Measurements from ENCODE around the gene AHI1. TPM values are rescaled to one million over a fixed set of nuclear protein-coding genes. Genes with fewer than 3 reads are reported as not detected.

The AHI1 gene
- total and polyA plus RNA-seq, 5 donors = 5.9 to 30.7 (median 16.0) TPM

DNA sequence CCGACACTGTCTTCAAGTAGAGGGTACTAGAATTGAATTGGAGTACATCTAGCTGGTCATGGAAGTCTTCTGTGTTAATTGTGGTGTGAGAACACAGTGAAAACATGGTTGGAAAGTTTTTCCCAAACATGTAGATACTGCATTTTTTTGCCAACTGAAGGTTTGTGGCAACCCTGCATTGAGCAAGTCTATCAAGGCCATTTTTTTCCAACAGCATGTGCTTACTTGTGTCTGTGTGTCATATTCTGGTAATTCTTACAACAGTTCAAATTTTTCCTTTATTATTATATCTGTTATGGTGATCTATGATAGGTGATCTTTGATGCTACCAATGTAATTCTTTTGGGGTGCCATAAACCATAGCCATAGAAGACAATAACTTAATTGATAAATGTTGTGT lies 169.4 kb downstream of the AHI1 start:
- intact Hi-C loops (cut with DNase I) = no loop called here
- Histone ChIP-seq H3K4me3 (ENCODE audit: low read length) (no peak overlapping the region), H3K27me3 (ENCODE audit: control insufficient read depth, insufficient read depth) (no peaks in the 10 kb centered on the region), H3K9me3 (ENCODE audit: control insufficient read depth, low read length) (no peaks in the 10 kb centered on the region), H3K4me1 (ENCODE audit: control insufficient read depth, insufficient read depth, low read length) (no peaks in the 10 kb centered on the region), H3K27ac (ENCODE audit: low read length) (no peak overlapping the region)
- DNase-seq = no peak
- ATAC-seq = no peak
- WGBS = 94% methylated on average over 1 of the region's 1 CpG

DNA sequence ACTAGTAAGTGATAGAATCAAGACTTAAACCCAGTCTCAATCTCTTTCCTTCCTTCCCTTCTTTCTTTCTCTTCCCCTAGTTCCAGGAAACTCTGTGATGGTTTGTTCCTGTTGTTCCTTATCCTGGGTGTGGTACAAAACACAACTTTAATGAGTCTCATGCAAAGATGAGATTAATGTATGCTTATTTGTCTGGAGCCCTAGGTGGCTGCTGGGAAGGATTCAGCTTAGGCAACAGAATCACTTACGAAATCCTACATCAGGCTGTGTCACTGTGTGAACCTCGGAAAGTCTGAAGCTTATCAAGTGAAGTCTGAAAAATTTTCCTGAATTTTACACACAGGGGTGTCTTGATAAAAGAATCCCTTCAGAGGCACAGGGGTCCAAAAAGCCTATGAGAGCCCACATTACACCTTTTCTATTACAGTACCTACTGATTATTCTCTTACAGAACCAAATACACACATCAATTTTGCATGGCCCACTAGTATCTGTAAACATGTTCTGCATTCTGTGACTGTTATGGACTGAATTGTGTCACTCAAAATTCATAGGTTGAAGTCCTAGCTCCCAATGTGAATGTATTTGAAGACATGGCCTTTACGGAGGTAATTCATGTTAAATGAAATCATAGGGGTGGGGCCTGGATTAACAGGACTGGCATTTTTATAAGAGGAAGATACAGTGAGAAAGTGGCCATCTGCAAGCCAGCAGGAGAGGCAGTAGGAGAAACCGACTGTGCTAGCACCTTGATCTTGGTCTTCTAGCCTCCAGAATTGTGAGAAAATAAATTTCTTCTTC lies 171.7 kb downstream of the AHI1 start:
- no peak for ATAC-seq
- H3K4me1 ChIP-seq (ENCODE audit: control insufficient read depth, insufficient read depth, low read length) = no peaks in the 10 kb centered on the region
- DNase-seq = no peak
- H3K27me3 ChIP-seq (ENCODE audit: control insufficient read depth, insufficient read depth) = no peaks in the 10 kb centered on the region
- H3K4me3 ChIP-seq (ENCODE audit: low read length) = no peak overlapping the region
- intact Hi-C loops (cut with DNase I) = no loop called here
- H3K9me3 ChIP-seq (ENCODE audit: control insufficient read depth, low read length) = no peaks in the 10 kb centered on the region
- H3K27ac ChIP-seq (ENCODE audit: low read length) = no peak overlapping the region
- 81% methylated on average over 4 of the region's 4 CpGs for WGBS

DNA sequence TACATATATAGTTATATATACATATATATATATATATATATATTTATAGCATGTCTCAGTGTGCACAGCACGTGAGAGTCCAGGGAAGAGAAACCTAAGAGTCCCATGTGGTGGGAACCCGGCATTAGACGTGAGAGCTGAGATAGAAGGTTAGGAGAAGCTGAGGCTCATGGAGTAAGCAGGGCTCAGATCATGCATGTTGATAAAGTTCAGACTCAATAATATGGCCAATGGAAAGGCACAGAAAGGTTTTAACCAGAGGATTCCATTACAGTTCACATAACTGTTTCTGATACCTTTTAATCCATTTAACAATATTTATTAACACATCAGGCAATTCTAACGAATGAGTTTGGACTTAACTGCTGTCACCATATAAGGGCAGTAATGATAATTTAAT lies 173.0 kb downstream of the AHI1 start:
- H3K27me3 ChIP-seq (ENCODE audit: control insufficient read depth, insufficient read depth) = no peaks in the 10 kb centered on the region
- no peak overlapping the region for H3K4me3 ChIP-seq (ENCODE audit: low read length)
- intact Hi-C loops (cut with DNase I) = no loop called here
- ATAC-seq = no peak
- no peak overlapping the region for H3K27ac ChIP-seq (ENCODE audit: low read length)
- no peaks in the 10 kb centered on the region for H3K9me3 ChIP-seq (ENCODE audit: control insufficient read depth, low read length)
- WGBS = 92% methylated on average over 4 of the region's 4 CpGs
- no peaks in the 10 kb centered on the region for H3K4me1 ChIP-seq (ENCODE audit: control insufficient read depth, insufficient read depth, low read length)
- DNase-seq = no peak

DNA sequence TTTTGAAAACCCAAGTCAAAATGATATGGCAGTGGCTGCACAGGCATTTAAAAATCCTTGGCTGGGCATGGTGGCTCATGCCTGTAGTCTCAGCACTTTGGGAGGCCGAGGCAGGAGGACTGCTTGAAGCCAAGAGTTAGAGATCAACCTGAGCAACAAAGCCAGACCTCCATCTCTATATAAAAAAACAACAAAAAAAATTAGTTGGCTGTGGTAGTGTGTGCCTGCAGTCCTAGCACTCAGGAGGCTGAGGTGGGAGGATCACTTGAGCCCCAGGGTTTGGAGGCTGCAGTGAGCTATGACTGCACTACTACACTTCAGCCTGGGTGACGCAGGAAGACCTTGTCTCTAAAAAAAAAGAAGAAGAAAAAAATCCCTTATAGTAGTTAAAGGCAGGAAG lies 173.6 kb downstream of the AHI1 start:
- no peaks in the 10 kb centered on the region for H3K9me3 ChIP-seq (ENCODE audit: control insufficient read depth, low read length)
- H3K4me3 ChIP-seq (ENCODE audit: low read length) = no peak overlapping the region
- intact Hi-C loops (cut with DNase I) = no loop called here
- no peaks in the 10 kb centered on the region for H3K4me1 ChIP-seq (ENCODE audit: control insufficient read depth, insufficient read depth, low read length)
- no peaks in the 10 kb centered on the region for H3K27me3 ChIP-seq (ENCODE audit: control insufficient read depth, insufficient read depth)
- ATAC-seq = no peak
- WGBS = 49% methylated on average over 2 of the region's 2 CpGs
- no peak overlapping the region for H3K27ac ChIP-seq (ENCODE audit: low read length)
- no peak for DNase-seq

DNA sequence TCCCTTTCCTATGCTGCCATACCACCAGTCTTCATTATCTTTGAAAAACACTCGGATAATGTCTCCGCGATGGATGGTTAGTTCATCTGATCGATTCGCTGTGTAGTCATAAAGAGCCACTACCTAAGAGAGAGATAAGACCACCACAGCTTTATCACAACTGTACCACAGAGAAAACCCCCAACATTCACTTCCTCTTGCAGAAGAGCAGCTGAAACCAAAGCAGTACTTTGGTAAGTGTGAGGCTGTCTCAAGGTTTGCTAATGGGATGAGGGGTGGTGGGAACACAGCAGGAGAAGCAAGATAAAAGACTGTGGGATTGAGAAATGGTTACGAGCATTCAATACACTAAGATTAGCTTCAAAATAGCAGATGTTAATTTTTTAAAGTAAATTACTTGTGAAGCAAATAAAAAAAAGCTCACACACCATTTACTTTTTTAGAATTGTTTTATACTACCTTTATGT lies 174.3 kb downstream of the AHI1 start:
- H3K4me1 ChIP-seq (ENCODE audit: control insufficient read depth, insufficient read depth, low read length) = no peaks in the 10 kb centered on the region
- no peak for ATAC-seq

DNA sequence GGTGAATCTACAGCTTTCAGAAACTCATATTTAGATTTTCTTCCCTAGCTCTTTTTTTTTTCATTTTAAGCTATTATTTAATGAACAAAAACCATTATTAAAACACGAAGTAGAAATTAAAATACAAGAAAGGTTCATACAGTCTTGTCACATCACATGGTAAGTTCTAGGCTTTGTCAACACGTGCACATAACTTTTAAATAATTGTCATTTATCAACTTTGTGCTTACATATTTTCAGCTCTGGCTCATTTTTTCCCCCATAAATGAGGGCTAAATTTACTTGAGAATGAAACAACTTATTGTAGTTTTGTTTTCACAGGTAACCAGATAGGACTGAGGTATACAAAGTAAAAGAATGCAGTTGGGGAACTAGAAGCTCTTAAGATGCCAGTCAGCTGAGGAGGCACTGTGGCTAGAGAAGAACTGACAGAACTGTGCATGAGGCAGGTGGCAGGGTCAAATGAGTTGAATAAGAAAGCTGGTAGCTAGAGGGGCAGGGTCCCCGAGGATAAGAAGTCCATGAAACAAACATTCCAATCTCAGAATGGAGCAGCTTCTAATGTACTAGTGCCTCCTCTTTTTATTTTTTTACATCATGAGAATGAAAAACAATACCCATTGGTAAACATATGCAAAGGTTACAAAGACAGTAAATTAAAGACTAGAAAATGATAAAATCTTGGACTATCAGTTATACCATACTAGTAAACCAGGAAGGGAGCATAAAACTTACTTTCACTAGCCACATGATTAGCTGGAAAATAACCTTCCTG lies 174.9 kb downstream of the AHI1 start:
- Histone ChIP-seq H3K9me3 (ENCODE audit: control insufficient read depth, low read length) (no peaks in the 10 kb centered on the region), H3K4me3 (ENCODE audit: low read length) (no peak overlapping the region), H3K27ac (ENCODE audit: low read length) (no peak overlapping the region), H3K4me1 (ENCODE audit: control insufficient read depth, insufficient read depth, low read length) (no peaks in the 10 kb centered on the region), H3K27me3 (ENCODE audit: control insufficient read depth, insufficient read depth) (no peaks in the 10 kb centered on the region)
- intact Hi-C loops (cut with DNase I) = no loop called here
- 74% methylated on average over 3 of the region's 3 CpGs for WGBS
- no peak for ATAC-seq
- no peak for DNase-seq

More for the DNA sequence above, 174.3 kb downstream of the AHI1 start:
- 59% methylated on average over 6 of the region's 6 CpGs for WGBS
- Histone ChIP-seq H3K27ac (ENCODE audit: low read length) (no peak overlapping the region), H3K27me3 (ENCODE audit: control insufficient read depth, insufficient read depth) (no peaks in the 10 kb centered on the region), H3K4me3 (ENCODE audit: low read length) (no peak overlapping the region), H3K9me3 (ENCODE audit: control insufficient read depth, low read length) (no peaks in the 10 kb centered on the region)
- intact Hi-C loops (cut with DNase I) = no loop called here
- DNase-seq = no peak

DNA sequence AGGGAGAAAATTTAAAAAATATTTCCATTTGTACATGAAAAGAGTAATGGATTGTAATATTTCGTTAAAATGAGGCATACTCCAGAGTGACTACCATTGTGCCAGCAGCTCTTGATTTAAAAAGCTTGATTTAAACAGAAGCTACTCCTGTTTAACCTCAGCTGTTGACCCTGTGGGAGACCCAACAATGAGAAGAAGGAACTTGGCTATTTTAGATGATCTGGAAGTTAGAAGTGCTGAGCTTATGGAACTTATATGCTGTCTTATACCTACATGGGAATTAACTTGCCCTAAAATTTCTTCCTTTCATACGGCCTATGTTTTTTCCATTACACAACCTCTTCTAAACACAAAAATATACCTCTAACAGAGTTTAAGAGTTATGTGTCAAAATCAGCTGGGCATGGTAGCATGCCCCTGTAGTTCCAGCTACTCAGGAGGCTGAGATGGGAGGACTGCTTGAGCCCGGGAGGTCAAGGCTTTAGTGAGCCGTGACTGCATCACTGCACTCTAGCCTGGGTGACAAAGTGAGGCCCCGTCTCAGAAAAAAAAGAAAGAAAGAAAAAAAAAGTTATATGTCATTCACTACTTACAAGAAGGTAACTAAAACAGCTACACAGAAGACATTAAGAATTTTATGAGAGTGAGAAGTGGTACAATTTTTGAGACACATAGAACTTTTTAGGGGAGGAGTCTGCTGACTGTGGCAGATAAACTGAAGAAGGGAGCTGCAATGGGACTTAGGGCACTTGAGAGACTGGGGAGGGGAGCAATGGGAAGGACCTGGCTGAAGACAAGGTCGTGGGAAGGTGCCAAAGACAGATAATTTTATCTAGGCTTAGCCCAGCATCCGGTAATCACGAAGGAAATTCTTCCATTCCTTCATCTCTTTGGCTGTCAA lies 176.6 kb downstream of the AHI1 start:
- H3K4me3 ChIP-seq (ENCODE audit: low read length) = no peak overlapping the region
- DNase-seq (no peak), ATAC-seq (no peak)
- H3K27me3 ChIP-seq (ENCODE audit: control insufficient read depth, insufficient read depth) = no peaks in the 10 kb centered on the region
- WGBS = 60% methylated on average over 8 of the region's 8 CpGs
- no peaks in the 10 kb centered on the region for H3K9me3 ChIP-seq (ENCODE audit: control insufficient read depth, low read length)
- intact Hi-C loops (cut with DNase I) = no loop called here
- no peak overlapping the region for H3K27ac ChIP-seq (ENCODE audit: low read length)
- H3K4me1 ChIP-seq (ENCODE audit: control insufficient read depth, insufficient read depth, low read length) = no peaks in the 10 kb centered on the region

DNA sequence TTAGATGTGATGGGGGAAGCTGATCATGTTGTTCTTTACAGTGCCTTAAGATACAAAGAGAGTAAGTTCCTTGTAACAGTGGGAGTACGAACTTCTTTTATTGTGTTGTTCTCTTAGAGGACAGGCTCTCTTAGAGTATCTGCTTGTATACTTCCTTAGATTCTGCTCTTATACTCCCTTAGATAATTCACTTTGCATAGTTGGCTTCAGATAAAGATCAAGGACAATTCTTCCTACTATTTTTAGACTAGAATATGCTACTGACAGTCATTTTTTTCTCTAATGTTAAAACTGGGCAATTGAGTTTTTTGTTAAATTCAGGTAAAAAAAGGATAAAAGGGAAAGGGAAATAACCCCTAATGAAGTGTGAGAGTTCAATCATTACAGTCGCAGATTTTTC lies 177.7 kb downstream of the AHI1 start:
- ATAC-seq = no peak
- Histone ChIP-seq H3K27me3 (ENCODE audit: control insufficient read depth, insufficient read depth) (no peaks in the 10 kb centered on the region), H3K4me1 (ENCODE audit: control insufficient read depth, insufficient read depth, low read length) (no peaks in the 10 kb centered on the region), H3K27ac (ENCODE audit: low read length) (no peak overlapping the region), H3K9me3 (ENCODE audit: control insufficient read depth, low read length) (no peaks in the 10 kb centered on the region), H3K4me3 (ENCODE audit: low read length) (no peak overlapping the region)
- intact Hi-C loops (cut with DNase I) = no loop called here
- DNase-seq = no peak
- WGBS = 76% methylated on average over 2 of the region's 2 CpGs

DNA sequence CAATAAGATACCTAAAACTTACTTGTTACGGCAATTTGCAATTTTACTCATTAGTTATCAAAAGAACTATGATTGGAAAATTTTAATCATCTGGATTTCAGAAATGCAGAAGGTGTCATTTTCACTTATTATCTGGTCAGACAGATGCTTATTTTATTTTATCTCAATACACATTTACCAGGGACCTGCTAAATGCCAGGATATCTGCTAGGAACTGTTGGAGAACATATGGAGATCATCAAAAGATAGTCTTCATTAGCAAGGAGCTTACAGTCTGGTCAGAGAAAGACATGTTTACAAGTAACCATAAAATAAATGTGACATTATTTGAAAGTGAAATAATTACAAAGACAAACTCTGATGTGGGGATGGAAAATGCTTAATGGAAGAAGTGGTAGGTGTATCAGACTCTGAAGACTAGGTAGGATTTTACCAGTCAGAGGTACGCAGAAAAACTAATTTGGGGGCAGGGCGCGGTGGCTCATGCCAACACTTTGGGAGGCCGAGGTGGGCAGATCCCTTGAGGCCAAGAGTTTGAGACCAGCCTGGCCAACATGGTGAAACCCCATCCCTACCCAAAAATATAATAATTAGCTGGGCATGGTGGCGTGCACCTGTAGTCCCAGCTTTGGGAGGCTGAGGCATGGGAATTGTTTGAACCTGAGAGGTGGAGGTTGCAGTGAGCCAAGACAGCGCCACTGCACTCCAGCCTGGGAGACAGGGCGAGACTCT lies 178.6 kb downstream of the AHI1 start:
- Histone ChIP-seq H3K9me3 (ENCODE audit: control insufficient read depth, low read length) (no peaks in the 10 kb centered on the region), H3K27ac (ENCODE audit: low read length) (no peak overlapping the region), H3K4me3 (ENCODE audit: low read length) (no peak overlapping the region), H3K4me1 (ENCODE audit: control insufficient read depth, insufficient read depth, low read length) (no peaks in the 10 kb centered on the region), H3K27me3 (ENCODE audit: control insufficient read depth, insufficient read depth) (no peaks in the 10 kb centered on the region)
- 96% methylated on average over 8 of the region's 8 CpGs for WGBS
- intact Hi-C loops (cut with DNase I) = no loop called here
- DNase-seq (no peak), ATAC-seq (no peak)

DNA sequence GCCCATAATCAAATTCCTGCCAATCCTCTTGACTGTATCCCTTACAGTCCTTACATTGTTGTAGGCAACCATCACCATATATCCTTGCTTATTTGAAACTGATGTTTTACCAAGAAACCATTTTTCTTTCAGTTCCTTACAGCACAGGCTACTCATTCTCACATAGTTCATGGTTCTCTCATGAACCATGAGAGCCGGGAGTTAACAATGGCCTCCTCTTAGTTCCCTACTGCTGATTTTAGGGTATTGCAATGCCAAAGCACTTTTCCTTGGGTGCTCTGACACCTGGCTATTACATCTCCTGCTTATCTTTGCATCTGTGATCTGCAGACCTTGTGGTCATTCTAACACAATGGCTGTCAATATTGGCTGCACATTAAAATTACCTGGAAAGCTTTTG lies 183.0 kb downstream of the AHI1 start:
- no peak overlapping the region for H3K27ac ChIP-seq (ENCODE audit: low read length)
- H3K4me1 ChIP-seq (ENCODE audit: control insufficient read depth, insufficient read depth, low read length) = no peaks in the 10 kb centered on the region
- no peaks in the 10 kb centered on the region for H3K27me3 ChIP-seq (ENCODE audit: control insufficient read depth, insufficient read depth)
- no peak overlapping the region for H3K4me3 ChIP-seq (ENCODE audit: low read length)
- no peaks in the 10 kb centered on the region for H3K9me3 ChIP-seq (ENCODE audit: control insufficient read depth, low read length)
- 96% methylated on average over 1 of the region's 1 CpG for WGBS
- intact Hi-C loops (cut with DNase I) = no loop called here
- no peak for DNase-seq
- ATAC-seq = no peak

All from right cardiac atrium (tissue), 5 donors.